BJ (cell line): ENCODE data around the gene RSAD1. TPM values are rescaled to one million over a fixed set of nuclear protein-coding genes. Genes with fewer than 3 reads are reported as not detected.
A peak's percentile ranks its signal among the peaks of the same experiment; 100 is the strongest.

ENCODE experiments used
- CTCF ChIA-PET: fragments of 350-600 bp; formaldehyde crosslinking; extraction: SDS; loops from one replicate; lab custom pipeline; 2021; ENCODE audit warnings: antibody characterized with exemption, inconsistent platforms; lab: Yijun Ruan, JAX
- POLR2A ChIA-PET: fragments of 300-600 bp; sonication (Branson Sonifier 250); formaldehyde crosslinking; extraction: SDS; loops from one replicate; lab custom pipeline; 2021; ENCODE audit warnings: antibody characterized with exemption; lab: Charles Lee
- DNase-seq: peaks from one replicate; pipeline ENCODE4 v3.0.0-alpha.2; 2011; ENCODE audit warnings: low read depth
- H3K27me3 ChIP-seq: 2 replicates; pipeline ENCODE4 v1.6.0; 2011; ENCODE audit warnings: low read length; ENCODE audit not compliant: control insufficient read depth, insufficient read depth
- H3K36me3 ChIP-seq: 2 replicates; pipeline ENCODE4 v1.5.1; 2011; ENCODE audit warnings: low read length; ENCODE audit not compliant: control insufficient read depth, insufficient read depth
- H3K4me3 ChIP-seq: 2 replicates; pipeline ENCODE4 v1.5.1; 2011; ENCODE audit warnings: low read depth, mild to moderate bottlenecking, control low read depth, low read length
- polyA plus RNA-seq: library from polyadenylated mRNA; depleted of rRNA; stranded (reverse); fragments of >200 nt; gene quantifications from 2 replicates; pipeline ENCODE4 v1.2.3, GENCODE V29; 2011; rRNA removed
- TF ChIP-seq, protein P1 (sequence below): IDR thresholded peaks from 2 replicates; pipeline ENCODE4 v1.5.1; 2011; ENCODE audit warnings: low read depth, mild to moderate bottlenecking, control low read depth, inconsistent platforms, low read length, moderate library complexity; ENCODE audit not compliant: insufficient read depth

The RSAD1 gene
- polyA plus RNA-seq, 1 experiment = 22.6 TPM

DNA sequence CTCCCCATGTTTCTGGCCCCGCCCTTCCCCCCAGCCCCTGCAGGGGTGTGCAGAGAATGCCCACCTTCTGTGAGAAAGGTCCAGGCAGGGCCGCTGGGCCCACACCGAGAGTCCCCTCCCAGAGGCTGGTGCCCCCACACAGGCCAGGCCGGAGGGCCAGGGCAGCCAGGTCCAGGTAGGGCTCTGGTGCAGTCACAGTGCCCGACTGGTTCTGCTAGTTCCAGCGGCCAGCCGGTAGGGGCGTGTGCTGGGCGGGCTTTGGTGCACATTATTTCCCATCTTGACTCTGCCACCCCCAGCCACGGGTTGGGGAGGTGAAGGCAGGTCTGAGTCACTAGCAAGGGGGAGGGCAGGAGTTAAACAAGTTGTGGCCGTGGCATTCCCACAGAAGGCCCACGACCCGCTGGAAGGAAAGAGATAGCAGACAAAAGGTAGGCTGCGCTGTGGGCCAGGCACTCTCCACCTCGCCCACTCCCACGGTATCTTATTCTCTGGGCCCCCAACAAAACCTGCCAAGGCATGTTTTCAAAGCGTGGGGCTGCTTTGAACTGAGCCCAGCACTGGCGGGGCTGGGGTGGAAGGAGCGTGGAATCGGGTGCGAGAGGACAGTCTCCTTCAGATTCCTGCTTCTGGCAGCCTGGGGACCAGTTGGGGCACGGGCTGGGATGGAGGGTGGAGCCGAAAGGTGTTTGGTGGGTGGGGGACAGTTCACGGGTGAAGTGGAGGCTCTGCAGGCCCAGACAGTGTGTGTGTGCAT is 55.7 kb downstream of the RSAD1 start:
- DNase-seq = no peak
- Histone ChIP-seq H3K36me3 (no peaks in the 10 kb centered on the region), H3K4me3 (no peak overlapping the region), H3K27me3 (peaks cover 29% of the 10 kb centered on the region)
- CTCF ChIA-PET = interaction anchor here (1.2 kb wide), 1 partner anchor 8 kb away, joined by 3 read pairs; no protein-coding TSS in a partner anchor
- POLR2A ChIA-PET = no interaction called here
- TF ChIP-seq, protein P1, sequence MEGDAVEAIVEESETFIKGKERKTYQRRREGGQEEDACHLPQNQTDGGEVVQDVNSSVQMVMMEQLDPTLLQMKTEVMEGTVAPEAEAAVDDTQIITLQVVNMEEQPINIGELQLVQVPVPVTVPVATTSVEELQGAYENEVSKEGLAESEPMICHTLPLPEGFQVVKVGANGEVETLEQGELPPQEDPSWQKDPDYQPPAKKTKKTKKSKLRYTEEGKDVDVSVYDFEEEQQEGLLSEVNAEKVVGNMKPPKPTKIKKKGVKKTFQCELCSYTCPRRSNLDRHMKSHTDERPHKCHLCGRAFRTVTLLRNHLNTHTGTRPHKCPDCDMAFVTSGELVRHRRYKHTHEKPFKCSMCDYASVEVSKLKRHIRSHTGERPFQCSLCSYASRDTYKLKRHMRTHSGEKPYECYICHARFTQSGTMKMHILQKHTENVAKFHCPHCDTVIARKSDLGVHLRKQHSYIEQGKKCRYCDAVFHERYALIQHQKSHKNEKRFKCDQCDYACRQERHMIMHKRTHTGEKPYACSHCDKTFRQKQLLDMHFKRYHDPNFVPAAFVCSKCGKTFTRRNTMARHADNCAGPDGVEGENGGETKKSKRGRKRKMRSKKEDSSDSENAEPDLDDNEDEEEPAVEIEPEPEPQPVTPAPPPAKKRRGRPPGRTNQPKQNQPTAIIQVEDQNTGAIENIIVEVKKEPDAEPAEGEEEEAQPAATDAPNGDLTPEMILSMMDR = 0 out of 2 replicates have a peak, but pooled peaks have one; percentile 9

DNA sequence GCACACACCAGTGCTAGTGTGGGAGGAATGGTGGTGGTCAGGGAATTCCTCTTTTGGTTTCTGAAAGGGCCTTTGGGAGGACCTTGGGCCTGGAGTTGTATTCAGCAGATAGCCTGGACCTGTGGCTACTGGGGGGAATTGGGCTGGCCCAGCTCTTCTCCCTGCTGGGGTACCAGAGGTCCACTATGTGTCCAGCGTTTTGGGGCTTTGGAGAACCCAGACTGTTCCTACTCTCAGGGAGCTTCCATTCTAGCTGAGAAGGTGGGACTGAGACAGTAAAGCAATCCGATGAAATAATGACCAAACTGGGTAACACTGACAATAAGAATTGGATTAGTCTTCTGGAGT is 56.3 kb downstream of the RSAD1 start:
- POLR2A ChIA-PET = no interaction called here
- TF ChIP-seq, protein P1 = no peak
- no peak overlapping the region for H3K4me3 ChIP-seq
- CTCF ChIA-PET = no interaction called here
- H3K36me3 ChIP-seq = no peaks in the 10 kb centered on the region
- DNase-seq = no peak
- peaks cover 26% of the 10 kb centered on the region for H3K27me3 ChIP-seq

DNA sequence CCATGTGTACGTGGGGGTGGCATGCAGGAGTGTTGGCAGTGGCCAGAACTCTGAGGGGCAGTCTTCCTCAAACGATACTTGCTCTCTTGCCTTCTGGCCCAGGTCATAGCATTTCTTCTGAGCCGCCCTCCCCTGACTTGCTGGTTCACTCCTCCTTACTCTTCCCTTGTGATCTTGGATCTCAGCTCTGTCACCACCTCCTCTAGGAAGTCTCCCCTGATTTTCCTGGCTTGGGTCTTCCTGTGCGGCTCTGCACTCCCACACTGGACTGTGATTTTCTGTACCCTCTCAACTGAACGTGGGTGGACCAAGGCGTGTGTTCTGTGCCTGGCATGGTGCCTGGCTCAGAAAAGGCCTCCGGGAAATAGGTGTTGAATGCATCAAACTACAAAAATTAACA is 56.7 kb downstream of the RSAD1 start:
- POLR2A ChIA-PET = no interaction called here
- CTCF ChIA-PET = no interaction called here
- H3K36me3 ChIP-seq = no peaks in the 10 kb centered on the region
- TF ChIP-seq, protein P1 = no peak
- H3K4me3 ChIP-seq = no peak overlapping the region
- DNase-seq = no peak
- H3K27me3 ChIP-seq = peaks cover 26% of the 10 kb centered on the region

Other genes starting within 250 kb of the RSAD1 start
- 0.58 and 0.67 TPM in 2 replicates for gene TMEM92, start 204.4 kb upstream of the RSAD1 start, polyA plus RNA-seq
- 15.4 and 25.0 TPM in 2 replicates for gene XYLT2, start 132.7 kb upstream of the RSAD1 start, polyA plus RNA-seq
- gene MRPL27, start 105.7 kb upstream of the RSAD1 start, polyA plus RNA-seq = 115 and 142 TPM in 2 replicates
- gene EME1, start 105.6 kb upstream of the RSAD1 start, polyA plus RNA-seq = 5.3 and 5.9 TPM in 2 replicates
- 110 and 119 TPM in 2 replicates for gene LRRC59, start 81.3 kb upstream of the RSAD1 start, polyA plus RNA-seq
- gene ACSF2, start 52.6 kb upstream of the RSAD1 start, polyA plus RNA-seq = 19.9 and 25.4 TPM in 2 replicates
- gene CHAD, start 10.0 kb upstream of the RSAD1 start, polyA plus RNA-seq = not detected in 2 replicates
- 0.54 and 0.67 TPM in 2 replicates for gene MYCBPAP, start 29.6 kb downstream of the RSAD1 start, polyA plus RNA-seq
- gene EPN3, start 53.9 kb downstream of the RSAD1 start, polyA plus RNA-seq = not detected in 2 replicates
- gene SPATA20, start 68.3 kb downstream of the RSAD1 start, polyA plus RNA-seq = 27.7 and 46.4 TPM in 2 replicates
- 0.01 and 0.02 TPM in 2 replicates for gene CACNA1G, start 81.9 kb downstream of the RSAD1 start, polyA plus RNA-seq
- 37.2 and 56.4 TPM in 2 replicates for gene ABCC3, start 156.0 kb downstream of the RSAD1 start, polyA plus RNA-seq
- 19.0 and 29.5 TPM in 2 replicates for gene ANKRD40, start 229.1 kb downstream of the RSAD1 start, polyA plus RNA-seq
- gene LUC7L3, start 240.7 kb downstream of the RSAD1 start, polyA plus RNA-seq = 55.6 and 63.2 TPM in 2 replicates